Measurements from ENCODE around the gene KDM3A.
A peak's percentile ranks its signal among the peaks of the same experiment; 100 is the strongest.

- no peak for TF ChIP-seq EP300 (IDR thresholded peaks at IDR 0.05)
- TF ChIP-seq, protein P1, sequence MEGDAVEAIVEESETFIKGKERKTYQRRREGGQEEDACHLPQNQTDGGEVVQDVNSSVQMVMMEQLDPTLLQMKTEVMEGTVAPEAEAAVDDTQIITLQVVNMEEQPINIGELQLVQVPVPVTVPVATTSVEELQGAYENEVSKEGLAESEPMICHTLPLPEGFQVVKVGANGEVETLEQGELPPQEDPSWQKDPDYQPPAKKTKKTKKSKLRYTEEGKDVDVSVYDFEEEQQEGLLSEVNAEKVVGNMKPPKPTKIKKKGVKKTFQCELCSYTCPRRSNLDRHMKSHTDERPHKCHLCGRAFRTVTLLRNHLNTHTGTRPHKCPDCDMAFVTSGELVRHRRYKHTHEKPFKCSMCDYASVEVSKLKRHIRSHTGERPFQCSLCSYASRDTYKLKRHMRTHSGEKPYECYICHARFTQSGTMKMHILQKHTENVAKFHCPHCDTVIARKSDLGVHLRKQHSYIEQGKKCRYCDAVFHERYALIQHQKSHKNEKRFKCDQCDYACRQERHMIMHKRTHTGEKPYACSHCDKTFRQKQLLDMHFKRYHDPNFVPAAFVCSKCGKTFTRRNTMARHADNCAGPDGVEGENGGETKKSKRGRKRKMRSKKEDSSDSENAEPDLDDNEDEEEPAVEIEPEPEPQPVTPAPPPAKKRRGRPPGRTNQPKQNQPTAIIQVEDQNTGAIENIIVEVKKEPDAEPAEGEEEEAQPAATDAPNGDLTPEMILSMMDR (IDR thresholded peaks at IDR 0.05) = peak in 3 of 4 experiments; percentile 24 to 52 (median 32)
- no peak for TF ChIP-seq POLR2A (IDR thresholded peaks at IDR 0.05)
These were observed 44.8 kb upstream of the KDM3A start for GRCh38 chr2:86396291-86396785.
